COLO668 (cell line): ENCODE data around the gene NBEAL1.
"Not testable (repeated sequence)": the region's sequence is repeated elsewhere in the genome, so short reads cannot be mapped to it uniquely, and the experiment has no call there.

Experiments used
- DNase-seq: peaks from one replicate; lab custom pipeline; 2025; ENCODE audit not compliant: unreplicated experiment; lab: John Stamatoyannopoulos, UW

Gene NBEAL1

GRCh38 chr2:203014456-203015199 lies at the start of gene NBEAL1:
NBEAL1 (plus strand) TSS chr2:203014875; CDS start chr2:203016385, 1,510 bp downstream.
- DNase-seq = peak; percentile 98

- DNase-seq = no peak
Measured at GRCh38 chr2:202965810-202966460, 48.7 kb upstream of the NBEAL1 start.

- not testable (repeated sequence) for DNase-seq
Measured at GRCh38 chr2:202969404-202969803, 45.3 kb upstream of the NBEAL1 start.

- DNase-seq = no peak
Measured at GRCh38 chr2:202976809-202977208, 37.9 kb upstream of the NBEAL1 start.

GRCh38 chr2:202982779-202983491 lies 31.7 kb upstream of the NBEAL1 start:
- DNase-seq = no peak

GRCh38 chr2:202989749-202990148 lies 24.9 kb upstream of the NBEAL1 start:
- DNase-seq = no peak

GRCh38 chr2:202990501-202990900 lies 24.2 kb upstream of the NBEAL1 start:
- DNase-seq = no peak

GRCh38 chr2:202997113-202997512 lies 17.6 kb upstream of the NBEAL1 start:
- not testable (repeated sequence) for DNase-seq

GRCh38 chr2:203002054-203002821 lies 12.4 kb upstream of the NBEAL1 start:
- DNase-seq = no peak

- no peak for DNase-seq
Measured at GRCh38 chr2:203003716-203004115, 11.0 kb upstream of the NBEAL1 start.

- DNase-seq = no peak
Measured at GRCh38 chr2:203016716-203017115, 2.0 kb downstream of the NBEAL1 start.

GRCh38 chr2:203018181-203018580 lies 3.5 kb downstream of the NBEAL1 start:
- no peak for DNase-seq

- no peak for DNase-seq
Measured at GRCh38 chr2:203019142-203019541, 4.5 kb downstream of the NBEAL1 start.

- DNase-seq = no peak
Measured at GRCh38 chr2:203021991-203022390, 7.3 kb downstream of the NBEAL1 start.

GRCh38 chr2:203022751-203023150 lies 8.1 kb downstream of the NBEAL1 start:
- DNase-seq = no peak

GRCh38 chr2:203025592-203025991 lies 10.9 kb downstream of the NBEAL1 start:
- no peak for DNase-seq

- no peak for DNase-seq
Measured at GRCh38 chr2:203030545-203030944, 15.9 kb downstream of the NBEAL1 start.

- DNase-seq = no peak
Measured at GRCh38 chr2:203030991-203031390, 16.3 kb downstream of the NBEAL1 start.

- no peak for DNase-seq
Measured at GRCh38 chr2:203033395-203033794, 18.7 kb downstream of the NBEAL1 start.

- no peak for DNase-seq
Measured at GRCh38 chr2:203035879-203036470, 21.3 kb downstream of the NBEAL1 start.

GRCh38 chr2:203037026-203037425 lies 22.4 kb downstream of the NBEAL1 start:
- DNase-seq = no peak
